CD4-positive, alpha-beta T cell treated with Interleukin-2 at 100 ng/mL for 4 hours (primary cell): ENCODE measurements around the gene RUNX1.

Experiments
- DNase-seq: peaks from one replicate; pipeline ENCODE4 v3.0.0-alpha.2; 2020; ENCODE audit warnings: low spot score

The RUNX1 gene

DNA sequence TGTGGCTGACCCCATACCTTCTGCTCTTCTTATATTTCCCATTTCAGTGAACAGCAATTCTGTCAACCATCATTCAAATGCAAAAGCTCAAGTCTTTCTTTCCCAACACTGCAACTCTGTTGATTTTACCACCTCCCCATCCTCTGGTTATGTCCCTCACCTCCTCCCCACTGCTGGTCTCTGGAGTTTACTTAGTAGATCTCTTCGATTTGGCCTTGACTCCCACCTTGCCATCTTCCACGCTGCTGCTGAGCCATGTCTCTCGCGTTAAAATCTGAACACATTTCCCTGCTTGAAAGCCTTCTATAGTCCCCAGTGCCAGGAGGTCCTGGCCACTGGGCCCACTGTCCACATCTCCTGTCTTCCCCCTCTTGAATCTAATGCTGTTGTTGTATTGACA is 125.5 kb downstream of the RUNX1 start:
- no peak for DNase-seq

- DNase-seq, result no peak
Observed at GRCh38 chr21:34923202-34923601, 125.9 kb downstream of the RUNX1 start.

DNA sequence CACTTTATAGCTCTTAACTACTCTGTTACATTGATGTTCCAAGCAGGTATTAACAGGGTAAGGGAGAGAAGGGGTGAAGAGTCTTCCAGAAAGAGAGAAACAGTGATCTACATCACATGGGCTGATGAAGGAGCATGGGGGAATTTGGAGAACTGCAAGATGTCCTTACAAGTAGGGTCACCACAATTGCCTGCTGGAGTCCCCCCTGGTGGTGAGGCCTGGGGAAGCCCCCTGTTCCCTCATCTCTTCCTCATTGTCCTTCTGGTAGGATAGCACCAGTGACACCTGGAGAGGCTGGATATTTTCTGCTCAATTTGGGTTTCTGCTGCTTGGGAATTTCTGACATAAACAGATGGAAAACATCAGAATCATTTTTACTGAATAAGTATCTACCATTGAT is 126.6 kb downstream of the RUNX1 start:
- no peak for DNase-seq

GRCh38 chr21:34921151-34921550 is 128.0 kb downstream of the RUNX1 start:
- DNase-seq, result no peak

- no peak for DNase-seq
Observed at GRCh38 chr21:34919406-34919805, 129.7 kb downstream of the RUNX1 start.

GRCh38 chr21:34916446-34916845 is 132.7 kb downstream of the RUNX1 start:
- DNase-seq, result no peak

- no peak for DNase-seq
Observed at GRCh38 chr21:34915364-34915841, 133.7 kb downstream of the RUNX1 start.

DNA sequence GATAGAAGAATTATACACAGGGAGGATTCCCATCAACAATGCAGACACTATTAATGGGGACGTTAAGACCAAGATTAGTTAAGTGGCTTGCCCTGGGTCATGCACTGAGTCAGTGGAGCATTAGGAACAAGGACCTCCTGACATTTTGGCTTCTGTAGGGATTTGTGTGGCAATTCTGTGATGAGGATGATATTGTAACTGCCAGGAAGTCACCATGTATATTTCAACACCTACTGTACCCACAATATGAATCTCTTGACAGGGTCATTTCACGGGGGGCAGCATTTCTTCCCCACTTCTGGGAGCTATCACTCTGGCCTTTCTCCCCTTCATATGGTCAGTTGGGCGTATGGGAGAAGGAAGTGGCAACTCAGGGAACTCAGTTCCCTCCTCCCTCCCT is 134.9 kb downstream of the RUNX1 start:
- DNase-seq, result no peak

- DNase-seq, result no peak
Observed at GRCh38 chr21:34913811-34914210, 135.3 kb downstream of the RUNX1 start.

- DNase-seq, result no peak
Observed at GRCh38 chr21:34912022-34912945, 136.8 kb downstream of the RUNX1 start.

DNA sequence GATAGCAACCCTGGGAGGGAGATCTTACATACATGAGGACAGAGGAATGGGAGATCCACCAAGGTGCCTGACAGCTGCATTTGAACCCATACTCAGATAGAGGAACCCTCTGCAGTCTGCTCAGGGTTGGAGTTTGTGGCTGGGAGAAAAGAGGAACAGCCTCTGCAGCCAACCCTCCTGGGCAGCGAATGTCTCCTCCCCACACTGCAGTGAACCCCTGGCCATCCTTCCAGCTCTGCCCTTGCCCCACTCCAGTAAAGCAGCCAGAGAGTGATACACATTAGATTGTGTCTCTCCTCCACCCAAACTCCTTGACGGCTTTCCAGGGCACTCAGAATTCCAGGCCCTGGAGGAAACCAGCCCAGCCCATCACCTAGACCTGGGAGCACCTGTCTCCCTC is 137.7 kb downstream of the RUNX1 start:
- DNase-seq, result no peak

DNA sequence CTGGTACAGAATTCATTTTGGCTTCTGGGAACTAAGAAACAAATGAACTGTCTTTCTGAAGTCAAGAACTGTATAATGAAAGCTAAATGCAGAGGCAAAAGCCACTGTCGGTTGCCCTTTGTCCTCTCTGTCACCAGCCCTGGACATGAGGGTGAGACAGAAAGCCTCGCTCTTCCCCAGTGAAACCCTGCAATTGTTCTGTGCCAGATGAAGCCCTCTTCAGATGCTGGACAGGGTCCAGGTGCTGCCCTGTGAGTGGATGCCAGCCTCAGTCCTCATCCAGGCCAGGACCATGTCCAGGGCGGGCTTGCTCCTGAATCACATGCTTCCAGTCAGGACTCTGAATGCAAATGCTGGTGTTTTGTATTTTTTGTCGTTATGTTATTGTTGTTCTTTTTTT is 138.7 kb downstream of the RUNX1 start:
- no peak for DNase-seq

- DNase-seq, result no peak
Observed at GRCh38 chr21:34909492-34910292, 139.4 kb downstream of the RUNX1 start.

- DNase-seq, result no peak
Observed at GRCh38 chr21:34908419-34909055, 140.6 kb downstream of the RUNX1 start.

DNA sequence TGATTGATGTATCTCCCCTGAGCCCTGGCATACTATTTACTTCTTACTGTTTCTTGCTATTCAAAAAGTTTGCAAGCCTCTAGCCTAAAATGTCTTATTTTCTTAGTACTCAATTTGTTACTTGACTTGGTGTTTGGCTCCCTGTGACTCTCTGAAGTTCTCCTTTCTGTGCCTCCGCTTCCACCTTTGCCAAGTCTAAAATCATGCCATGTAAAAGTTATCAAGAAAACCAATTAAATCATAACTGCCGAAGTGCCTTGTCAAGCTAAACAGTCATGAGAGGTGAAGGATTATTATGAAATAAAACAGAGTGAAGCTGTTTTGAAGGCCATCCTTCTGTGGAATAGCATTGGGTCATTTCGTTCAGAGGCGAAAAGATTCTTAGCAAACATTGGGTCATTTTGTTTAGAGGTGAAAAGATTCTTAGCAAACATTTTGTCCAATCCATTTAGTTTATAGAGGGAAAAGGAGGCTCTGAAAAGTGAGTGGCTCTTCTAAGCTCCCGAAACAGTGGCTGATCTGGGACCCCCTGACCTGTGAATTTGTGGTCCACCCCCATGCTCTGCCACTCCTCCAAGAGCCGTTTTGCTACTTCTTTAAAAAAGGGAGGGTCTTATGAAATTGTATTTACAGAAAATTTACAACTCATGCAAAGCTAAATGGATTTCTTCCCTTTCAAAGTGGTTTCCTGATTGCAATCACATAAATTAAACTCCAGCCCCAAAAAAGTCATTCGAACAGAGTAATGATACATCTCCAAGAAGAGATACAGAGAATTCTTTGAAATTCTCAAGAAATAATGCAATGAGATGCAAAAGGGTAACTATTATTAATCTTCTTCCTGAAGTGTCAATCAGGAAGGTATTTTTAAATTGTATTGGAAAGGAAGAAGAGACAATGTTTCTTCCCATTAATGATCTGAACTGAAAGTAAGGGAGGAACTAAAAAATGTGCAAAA is 141.4 kb downstream of the RUNX1 start:
- no peak for DNase-seq

- no peak for DNase-seq
Observed at GRCh38 chr21:34906401-34906800, 142.7 kb downstream of the RUNX1 start.

GRCh38 chr21:34905218-34905537 is 143.9 kb downstream of the RUNX1 start:
- DNase-seq, result no peak

GRCh38 chr21:34904526-34905217 is 144.4 kb downstream of the RUNX1 start:
- DNase-seq, result no peak

DNA sequence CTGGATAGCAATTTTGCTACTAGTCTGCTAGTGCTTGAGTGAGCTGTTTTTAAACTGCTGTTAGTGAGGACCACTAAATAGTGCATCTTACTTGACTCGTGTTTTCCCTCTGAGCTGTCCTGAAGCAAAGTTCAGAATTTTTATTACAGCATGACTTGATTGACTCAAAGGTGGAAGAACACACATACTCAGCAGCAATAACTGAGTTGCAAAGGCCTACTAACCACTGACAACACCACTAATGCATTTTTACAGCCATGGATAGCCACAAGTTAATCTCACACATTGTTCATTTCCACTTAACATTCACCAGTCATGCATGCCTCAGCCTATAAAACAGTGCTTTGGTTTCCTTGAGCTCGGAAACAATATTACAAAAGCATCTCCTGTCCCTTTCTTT is 148.7 kb downstream of the RUNX1 start:
- DNase-seq, result no peak

DNA sequence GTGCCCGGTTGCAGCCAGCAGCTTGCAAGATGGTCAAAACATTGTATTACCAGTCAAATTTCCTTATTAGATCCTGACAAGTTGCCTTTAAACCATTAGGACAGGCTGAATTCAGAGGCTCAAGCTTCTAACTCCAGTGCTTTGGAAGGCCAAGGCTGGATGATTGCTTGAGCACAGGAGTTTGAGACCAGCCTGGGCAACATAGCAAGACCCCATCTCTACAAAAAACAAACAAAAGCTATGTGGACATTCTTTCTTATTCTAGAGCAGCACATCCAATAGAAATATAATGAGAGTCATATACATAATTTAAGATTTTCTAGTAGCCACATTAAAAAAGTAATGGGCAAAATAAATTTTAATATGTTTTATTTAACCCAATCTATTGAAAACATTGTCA is 149.3 kb downstream of the RUNX1 start:
- no peak for DNase-seq

GRCh38 chr21:34899302-34899701 is 149.8 kb downstream of the RUNX1 start:
- DNase-seq, result no peak
